Mesenchymal stem cell (in vitro differentiated cells and primary cell): ENCODE data around the gene CCDC116. TPM values are rescaled to one million over a fixed set of nuclear protein-coding genes. Genes with fewer than 3 reads are reported as not detected.

Source experiments
- DNase-seq: peaks from one replicate; pipeline ENCODE4 v3.0.0-alpha.2; 2013
- H2AFZ ChIP-seq: one replicate; pipeline ENCODE4 v1.6.1; 2013; ENCODE audit warnings: low read depth, mild to moderate bottlenecking, control low read depth, inconsistent platforms, low read length, moderate library complexity
- H2AK5ac ChIP-seq: 2 replicates; pipeline ENCODE4 v1.6.1; 2013; ENCODE audit warnings: low read length, moderate library complexity, mild to moderate bottlenecking, inconsistent platforms; ENCODE audit not compliant: severe bottlenecking
- H2BK120ac ChIP-seq: one replicate; pipeline ENCODE4 v1.6.1; 2013; ENCODE audit warnings: low read depth, mild to moderate bottlenecking, inconsistent platforms, low read length, moderate library complexity
- H2BK12ac ChIP-seq, 2 experiments: one replicate each; pipeline ENCODE4 v1.6.1; 2013; ENCODE audit warnings: inconsistent platforms in 2 of 2, low read length in 2 of 2, mild to moderate bottlenecking in 2 of 2, moderate library complexity in 2 of 2, control low read depth in 1 of 2
- H2BK15ac ChIP-seq: one replicate; pipeline ENCODE4 v1.6.1; 2013; ENCODE audit warnings: mild to moderate bottlenecking, low read depth, inconsistent platforms; ENCODE audit not compliant: poor library complexity, severe bottlenecking
- H2BK5ac ChIP-seq: 2 replicates; pipeline ENCODE4 v1.6.1; 2013; ENCODE audit warnings: low read depth, mild to moderate bottlenecking, low read length, control low read depth, inconsistent platforms; ENCODE audit not compliant: poor library complexity, severe bottlenecking
- H3K14ac ChIP-seq, 2 experiments: one replicate each; pipeline ENCODE4 v1.6.1; 2013; ENCODE audit warnings: inconsistent platforms in 2 of 2, low read length in 2 of 2, control low read depth in 1 of 2, mild to moderate bottlenecking in 1 of 2, moderate library complexity in 1 of 2
- H3K18ac ChIP-seq, 2 experiments: one replicate each; pipeline ENCODE4 v1.6.1; 2013; ENCODE audit warnings: inconsistent platforms in 2 of 2, low read length in 2 of 2, control low read depth in 1 of 2, low read depth in 1 of 2, mild to moderate bottlenecking in 1 of 2
- H3K23ac ChIP-seq, 2 experiments: one replicate each; pipeline ENCODE4 v1.6.1; 2013; ENCODE audit warnings: inconsistent platforms in 2 of 2, low read length in 2 of 2, mild to moderate bottlenecking in 2 of 2, moderate library complexity in 2 of 2, control low read depth in 1 of 2
- H3K27ac ChIP-seq: 2 replicates; pipeline ENCODE4 v1.5.1; 2013; ENCODE audit warnings: mild to moderate bottlenecking, moderate library complexity, low read length, control low read depth, inconsistent platforms; ENCODE audit not compliant: poor library complexity, severe bottlenecking
- H3K27me3 ChIP-seq, 2 experiments: 2 replicates each; pipeline versions ENCODE4 v1.6.1 to v1.7.0; 2013; ENCODE audit warnings: low read length in 2 of 2, mild to moderate bottlenecking in 2 of 2, moderate library complexity in 2 of 2, control low read depth in 1 of 2, inconsistent platforms in 1 of 2; ENCODE audit not compliant: control insufficient read depth in 1 of 2, insufficient read depth in 1 of 2
- H3K36me3 ChIP-seq, 2 experiments: 2 replicates each; pipeline versions ENCODE4 v1.6.1 to v1.7.0; 2013; ENCODE audit warnings: low read length in 2 of 2, control low read depth in 1 of 2, inconsistent platforms in 1 of 2, low read depth in 1 of 2, mild to moderate bottlenecking in 1 of 2; ENCODE audit not compliant: insufficient read depth in 2 of 2, control insufficient read depth in 1 of 2
- H3K4ac ChIP-seq, 2 experiments: one replicate each; pipeline ENCODE4 v1.6.1; 2013; ENCODE audit warnings: inconsistent platforms in 2 of 2, low read length in 2 of 2, mild to moderate bottlenecking in 2 of 2, moderate library complexity in 2 of 2, control low read depth in 1 of 2, low read depth in 1 of 2
- H3K4me1 ChIP-seq: 2 replicates; pipeline ENCODE4 v1.6.1; 2013; ENCODE audit warnings: low read depth, low read length, control low read depth; ENCODE audit not compliant: control insufficient read depth, insufficient read depth
- H3K4me2 ChIP-seq: 2 replicates; pipeline ENCODE4 v1.6.1; 2013; ENCODE audit warnings: low read length, mild to moderate bottlenecking, inconsistent platforms; ENCODE audit not compliant: poor library complexity, severe bottlenecking
- H3K4me3 ChIP-seq, 2 experiments: 2 replicates each; pipeline versions ENCODE4 v1.5.1 to v1.7.0; 2013; ENCODE audit warnings: low read length in 2 of 2, mild to moderate bottlenecking in 2 of 2, control low read depth in 1 of 2, low read depth in 1 of 2; ENCODE audit not compliant: insufficient read depth in 1 of 2
- H3K79me1 ChIP-seq: replicated peaks from 2 replicates; pipeline ENCODE4 v1.6.1; 2013; ENCODE audit warnings: mild to moderate bottlenecking, control low read depth, low read length, inconsistent platforms; ENCODE audit not compliant: poor library complexity, severe bottlenecking
- H3K9ac ChIP-seq: 2 replicates; pipeline ENCODE4 v1.7.0; 2013; ENCODE audit warnings: mild to moderate bottlenecking, low read length, moderate library complexity
- H3K9me3 ChIP-seq: 2 replicates; pipeline ENCODE4 v1.7.0; 2013; ENCODE audit warnings: mild to moderate bottlenecking, low read length; ENCODE audit not compliant: control insufficient read depth
- H4K8ac ChIP-seq: one replicate; pipeline ENCODE4 v1.6.1; 2013; ENCODE audit warnings: inconsistent platforms, mild to moderate bottlenecking, low read length, moderate library complexity
- H4K91ac ChIP-seq: one replicate; pipeline ENCODE4 v1.6.1; 2013; ENCODE audit warnings: mild to moderate bottlenecking, low read length, inconsistent platforms
- WGBS: methylation state at CpG from one replicate; pipeline ENCODE4 v1.1.7; 2013; ENCODE audit warnings: mixed read lengths; 5-methylcytosine and 5-hydroxymethylcytosine counted together
- polyA plus RNA-seq, 2 experiments: library from polyadenylated mRNA; stranded (reverse); fragments of 200-250 nt; gene quantifications; one replicate each; pipeline ENCODE4 v1.2.3, GENCODE V29; 2013

The CCDC116 gene, protein sequence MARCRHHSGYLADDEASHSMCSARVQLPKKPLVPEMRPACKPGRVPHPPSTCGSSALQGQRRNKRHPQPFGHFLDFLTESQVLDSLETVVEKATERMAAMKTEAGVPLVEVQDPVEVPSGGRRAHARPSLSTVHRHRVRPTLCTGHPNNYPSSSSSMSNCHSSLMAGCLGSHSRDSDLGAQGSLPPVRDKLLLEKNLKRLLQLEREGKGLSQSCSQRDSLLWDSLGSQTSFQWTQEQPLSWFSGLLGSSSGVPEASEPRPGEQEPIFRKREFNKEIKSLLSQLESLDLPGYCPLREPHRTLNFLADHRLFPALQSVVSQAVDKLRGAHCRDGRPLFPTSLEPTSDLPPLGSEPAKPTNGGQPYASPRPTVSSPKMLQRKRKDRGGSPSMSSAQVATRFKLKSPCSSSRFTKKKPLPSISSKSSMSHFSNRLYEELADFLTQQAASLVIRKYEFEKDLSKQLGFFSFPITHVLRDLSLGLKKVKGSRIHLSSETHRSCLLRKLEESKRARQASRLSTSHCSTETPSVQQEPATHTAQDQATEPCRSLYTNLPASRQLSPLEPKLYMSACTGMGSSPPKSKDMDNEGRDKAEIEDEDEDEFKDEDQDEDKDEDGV
- 0.18 TPM for polyA plus RNA-seq (2013, experiment 1 of 2)
- polyA plus RNA-seq (2013, experiment 2 of 2) = 0.11 TPM

DNA sequence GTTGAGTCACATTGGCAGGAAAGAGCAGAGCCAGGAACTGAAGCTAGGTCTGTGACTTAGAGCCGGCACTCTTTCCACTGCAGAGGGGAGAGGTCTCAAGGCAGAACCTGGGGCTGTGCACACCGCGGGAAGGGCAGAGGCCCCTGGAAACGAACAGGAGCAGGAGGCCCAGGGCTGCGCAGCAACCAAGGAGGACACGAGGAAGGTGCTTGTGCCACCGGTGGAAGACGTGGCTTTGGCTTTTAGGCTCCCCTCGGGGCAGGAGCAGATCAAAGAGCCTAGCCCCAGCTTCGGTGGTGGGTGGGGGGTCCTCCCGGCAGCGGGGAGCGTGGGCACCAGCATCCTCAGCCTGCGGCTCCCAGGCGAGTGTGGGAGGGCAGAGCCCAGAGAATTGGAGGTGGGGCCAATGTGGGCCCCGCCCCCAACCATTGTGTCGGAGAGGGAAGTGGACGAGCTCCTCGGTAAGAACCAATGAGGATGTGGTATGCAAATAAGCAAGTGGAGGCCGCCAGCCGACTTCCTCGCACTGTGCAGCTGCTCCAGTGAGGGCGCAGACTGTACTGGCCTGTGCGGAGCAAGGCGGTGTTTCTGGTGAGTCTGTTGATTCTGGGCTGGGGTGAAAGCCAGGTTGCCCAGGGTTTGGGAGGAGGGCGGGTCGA lies at the start of gene CCDC116:
CCDC116 (plus strand) TSS at position 524 of the 659 bp plus-strand sequence. CDS start 422 bp downstream, outside the sequence.
- Histone ChIP-seq H3K4me3 (no peak within 1 kb of the TSS), H3K4ac (no peak within 1 kb of the TSS), H3K27ac (no peak within 1 kb of the TSS), H3K14ac (no peak within 1 kb of the TSS), H2BK12ac (no peak within 1 kb of the TSS), H4K91ac (no peak within 1 kb of the TSS), H3K4me1 (peaks cover 12% of the 10 kb centered on the region), H3K27me3 (peaks cover 0 to 4% of the 10 kb centered on the region in 2 experiments), H3K79me1 (peaks cover 11% of the 10 kb centered on the region), H3K23ac (no peak within 1 kb of the TSS), H2BK5ac (no peak within 1 kb of the TSS), H3K4me2 (no peak within 1 kb of the TSS), H2BK15ac (no peak within 1 kb of the TSS), H3K9me3 (no peaks in the 10 kb centered on the region), H2BK120ac (no peak within 1 kb of the TSS), H4K8ac (no peak within 1 kb of the TSS), H3K9ac (no peak within 1 kb of the TSS), H3K36me3 (peaks cover 0 to 14% of the 10 kb centered on the region in 2 experiments), H2AFZ (no peak within 1 kb of the TSS), H3K18ac (no peak within 1 kb of the TSS), H2AK5ac (no peak within 1 kb of the TSS)
- no peak for DNase-seq
- WGBS = 88% methylated on average over 27 of the region's 27 CpGs

DNA sequence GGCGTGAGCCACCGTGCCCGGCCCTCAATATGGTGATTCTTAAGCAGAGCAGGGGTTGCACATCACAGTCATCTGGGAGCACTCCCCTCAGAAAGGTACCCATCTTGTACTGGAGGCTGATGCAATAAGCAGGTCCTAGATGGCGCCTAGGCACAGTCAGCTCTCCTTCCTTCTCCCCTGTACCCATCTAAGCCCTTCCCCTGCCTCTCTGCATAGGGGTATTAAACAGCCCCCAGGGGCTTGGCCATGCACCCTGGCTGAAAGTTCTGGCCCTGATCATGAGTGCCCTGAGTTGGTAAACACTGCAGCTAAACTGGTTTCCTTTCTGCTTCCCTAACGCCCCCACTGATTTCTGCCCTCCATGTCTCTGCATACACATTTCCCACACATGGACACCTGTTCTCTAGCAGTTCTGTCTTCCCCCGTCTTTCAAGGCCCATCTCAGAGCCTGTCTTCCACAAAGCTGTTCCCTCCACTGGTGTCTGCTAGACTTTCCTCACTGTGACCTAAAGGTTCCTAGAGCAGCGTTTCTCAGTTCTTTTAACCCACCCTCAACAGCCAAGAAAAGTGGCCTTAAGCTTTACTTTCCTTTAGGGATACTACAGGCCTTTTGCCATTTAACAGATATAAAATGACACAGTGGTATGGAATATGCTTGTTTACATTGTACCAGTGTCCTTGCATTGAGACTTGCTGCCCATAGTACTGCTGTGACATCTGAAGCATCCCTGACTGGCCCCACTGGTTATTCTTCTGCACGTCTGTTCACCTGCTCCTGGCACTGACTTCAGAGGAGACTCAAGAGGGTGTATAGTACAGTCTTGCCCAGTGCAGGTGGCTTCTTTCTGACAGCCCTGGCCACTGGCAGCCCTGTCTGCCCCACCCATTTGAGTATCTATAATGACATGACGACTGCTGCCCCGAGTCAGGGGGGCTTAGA lies 49.5 kb upstream of the CCDC116 start:
- H3K27ac ChIP-seq = no peak overlapping the region

DNA sequence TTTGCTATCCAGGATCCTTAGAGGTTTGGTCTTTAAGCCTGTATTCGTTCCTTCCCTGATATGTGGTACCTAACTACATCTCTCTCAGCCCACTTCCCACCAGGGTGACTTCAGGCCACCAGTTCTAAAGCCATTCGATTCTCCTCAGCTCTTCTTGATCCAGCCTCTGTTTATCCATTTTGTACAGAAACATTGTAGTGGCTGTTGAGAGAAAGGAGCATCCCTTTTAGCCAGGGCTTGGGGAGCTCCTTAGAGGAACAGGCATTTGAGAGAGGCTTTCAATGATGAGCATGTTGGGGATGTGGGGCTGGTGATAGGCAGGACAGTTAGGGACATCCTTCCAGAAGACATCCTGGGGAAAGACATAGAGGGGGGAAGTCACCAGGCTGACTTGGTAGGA lies 47.2 kb upstream of the CCDC116 start:
- Histone ChIP-seq H3K79me1 (no peaks in the 10 kb centered on the region), H3K18ac (no peak overlapping the region), H2BK15ac (no peak overlapping the region), H4K8ac (no peak overlapping the region), H3K4me3 (no peak overlapping the region), H2BK5ac (no peak overlapping the region), H3K4ac (no peak overlapping the region), H3K23ac (no peak overlapping the region), H2AK5ac (no peak overlapping the region), H3K4me2 (no peak overlapping the region), H3K9me3 (no peaks in the 10 kb centered on the region), H2AFZ (no peak overlapping the region), H3K9ac (no peak overlapping the region), H3K36me3 (peaks cover 6 to 13% of the 10 kb centered on the region in 2 experiments), H3K27ac (no peak overlapping the region), H4K91ac (no peak overlapping the region), H2BK120ac (no peak overlapping the region), H3K27me3 (no peaks in the 10 kb centered on the region), H2BK12ac (no peak overlapping the region), H3K14ac (no peak overlapping the region), H3K4me1 (peaks cover 7% of the 10 kb centered on the region)
- no peak for DNase-seq
- 100% methylated on average over 2 of the region's 2 CpGs for WGBS

More for the DNA sequence above, 49.5 kb upstream of the CCDC116 start:
- Histone ChIP-seq H3K79me1 (no peaks in the 10 kb centered on the region), H2BK5ac (no peak overlapping the region), H3K9me3 (no peaks in the 10 kb centered on the region), H3K4me3 (no peak overlapping the region), H3K18ac (no peak overlapping the region), H2AFZ (no peak overlapping the region), H2BK120ac (no peak overlapping the region), H3K4me2 (no peak overlapping the region), H2AK5ac (no peak overlapping the region), H3K36me3 (peaks cover 3 to 18% of the 10 kb centered on the region in 2 experiments), H3K4ac (no peak overlapping the region), H4K91ac (no peak overlapping the region), H2BK12ac (no peak overlapping the region), H3K27me3 (no peaks in the 10 kb centered on the region), H3K23ac (no peak overlapping the region), H4K8ac (no peak overlapping the region), H2BK15ac (no peak overlapping the region), H3K14ac (no peak overlapping the region), H3K4me1 (peaks cover 8% of the 10 kb centered on the region), H3K9ac (no peak overlapping the region)
- DNase-seq = no peak
- WGBS = 95% methylated on average over 10 of the region's 10 CpGs
